MCF 10A (cell line): ENCODE results near the gene HRH2. TPM values are rescaled to one million over a fixed set of nuclear protein-coding genes. Genes with fewer than 3 reads are reported as not detected.
"Not testable (repeated sequence)": the region's sequence is repeated elsewhere in the genome, so short reads cannot be mapped to it uniquely, and the experiment has no call there.

Experiments
- BruUV-seq: library from RNA; stranded (reverse); fragments of 400-500 nt; replicated peaks from 2 replicates; lab custom pipeline; 2021; lab: Mats Ljungman, UMichigan
- CTCF ChIA-PET: fragments of 300-600 bp; sonication (Branson Sonifier 250); formaldehyde crosslinking; extraction: SDS; loops from one replicate; lab custom pipeline; 2021; ENCODE audit warnings: antibody characterized with exemption, inconsistent platforms; lab: Yijun Ruan, JAX
- POLR2A ChIA-PET: fragments of 300-600, 350-650 bp; sonication (Branson Sonifier 250); formaldehyde crosslinking; extraction: SDS; loops from one replicate; lab custom pipeline; 2020; ENCODE audit warnings: antibody characterized with exemption, inconsistent platforms; lab: Yijun Ruan, JAX
- DNase-seq: peaks from one replicate; pipeline ENCODE4 v3.0.0-alpha.2; 2018; ENCODE audit not compliant: unreplicated experiment
- H3K27ac Mint-ChIP-seq: one replicate; pipeline ENCODE4 v1.8.0; 2022; ENCODE audit warnings: mild to moderate bottlenecking, low read depth, mixed read lengths; ENCODE audit not compliant: unreplicated experiment
- H3K27me3 Mint-ChIP-seq: one replicate; pipeline ENCODE4 v1.8.0; 2022; ENCODE audit warnings: mixed read lengths; ENCODE audit not compliant: insufficient read depth, unreplicated experiment
- H3K36me3 Mint-ChIP-seq: one replicate; pipeline ENCODE4 v1.8.0; 2022; ENCODE audit warnings: mild to moderate bottlenecking, moderate library complexity, mixed read lengths; ENCODE audit not compliant: insufficient read depth, unreplicated experiment
- H3K4me1 Mint-ChIP-seq: one replicate; pipeline ENCODE4 v1.8.0; 2022; ENCODE audit warnings: mixed read lengths; ENCODE audit not compliant: insufficient read depth, unreplicated experiment
- H3K4me3 Mint-ChIP-seq: one replicate; pipeline ENCODE4 v1.8.0; 2022; ENCODE audit warnings: mild to moderate bottlenecking, moderate library complexity, mixed read lengths; ENCODE audit not compliant: unreplicated experiment
- H3K9me3 Mint-ChIP-seq: one replicate; pipeline ENCODE4 v1.8.0; 2022; ENCODE audit warnings: mixed read lengths; ENCODE audit not compliant: unreplicated experiment
- CTCF ChIP-seq: fragments of 200-600 bp; IDR thresholded peaks from one replicate; pipeline ENCODE4 v1.8.0; 2022; ENCODE audit warnings: antibody characterized with exemption, mild to moderate bottlenecking; ENCODE audit not compliant: unreplicated experiment
- intact Hi-C: fragments of 100-400 bp; cut with micrococcal nuclease; formaldehyde crosslinking; loops from 2 replicates; pipeline ENCODE4 v1.14.1; 2022
- total RNA-seq: library from RNA; stranded (reverse); gene quantifications from 2 replicates; pipeline ENCODE4 v1.2.3, GENCODE V29; 2022

Gene HRH2
- total RNA-seq, 1 experiment from 2014 or later: not detected

GRCh38 chr5:175718401-175719108 lies 60.7 kb downstream of the HRH2 start:
- H3K27me3 Mint-ChIP-seq: peaks cover 38% of the 10 kb centered on the region
- DNase-seq: peak; percentile 55
- CTCF ChIA-PET: interaction anchor here (0.5 to 3.9 kb wide), 31 partner anchors 9 to 1083 kb away, joined by 3 to 91 read pairs (median 4); no protein-coding TSS in a partner anchor
- no TSS peak for BruUV-seq
- POLR2A ChIA-PET: interaction anchor here (0.6 to 1.2 kb wide), 4 partner anchors 11 to 185 kb away, joined by 3 read pairs; no protein-coding TSS in a partner anchor
- no peak overlapping the region for H3K27ac Mint-ChIP-seq
- no peaks in the 10 kb centered on the region for H3K36me3 Mint-ChIP-seq
- H3K4me1 Mint-ChIP-seq: no peaks in the 10 kb centered on the region
- H3K9me3 Mint-ChIP-seq: peaks cover 15% of the 10 kb centered on the region
- intact Hi-C loops: loop anchor here (2.0 to 5.0 kb wide), 2 partner anchors 184 to 766 kb away; no protein-coding TSS in a partner anchor
- TF ChIP-seq CTCF: peak; percentile 72
- no peak overlapping the region for H3K4me3 Mint-ChIP-seq

GRCh38 chr5:175719109-175719432 lies 61.2 kb downstream of the HRH2 start:
- not testable (repeated sequence) for H3K27ac Mint-ChIP-seq, BruUV-seq, H3K4me1 Mint-ChIP-seq, H3K4me3 Mint-ChIP-seq, H3K36me3 Mint-ChIP-seq, DNase-seq
- H3K9me3 Mint-ChIP-seq: peaks cover 15% of the 10 kb centered on the region
- CTCF ChIA-PET: interaction anchor here (0.5 to 3.9 kb wide), 27 partner anchors 8 to 1009 kb away, joined by 3 to 91 read pairs (median 4); no protein-coding TSS in a partner anchor
- peaks cover 33% of the 10 kb centered on the region for H3K27me3 Mint-ChIP-seq
- POLR2A ChIA-PET: interaction anchor here (0.7 to 1.2 kb wide), 3 partner anchors 23 to 784 kb away, joined by 3 read pairs; no protein-coding TSS in a partner anchor
- intact Hi-C loops: loop anchor here (2.0 to 5.0 kb wide), 2 partner anchors 184 to 767 kb away; no protein-coding TSS in a partner anchor

- BruUV-seq: no TSS peak
- Mint-ChIP-seq H3K27me3 (no peaks in the 10 kb centered on the region), H3K36me3 (no peaks in the 10 kb centered on the region), H3K4me3 (no peak overlapping the region), H3K27ac (no peak overlapping the region), H3K9me3 (no peaks in the 10 kb centered on the region), H3K4me1 (peaks cover 2% of the 10 kb centered on the region)
- intact Hi-C loops: no loop called here
- POLR2A ChIA-PET: interaction anchor here (0.6 kb wide), 1 partner anchor 63 kb away, joined by 3 read pairs; no protein-coding TSS in a partner anchor
- DNase-seq: no peak
- CTCF ChIA-PET: interaction anchor here (0.6 to 1.4 kb wide), 4 partner anchors 18 to 773 kb away, joined by 3 to 5 read pairs (median 3); no protein-coding TSS in a partner anchor
- TF ChIP-seq CTCF: no peak
These were observed 66.7 kb downstream of the HRH2 start for GRCh38 chr5:175724314-175725275.

GRCh38 chr5:175728316-175728715 lies 70.4 kb downstream of the HRH2 start:
- H3K36me3 Mint-ChIP-seq: no peaks in the 10 kb centered on the region
- intact Hi-C loops: no loop called here
- peaks cover 8% of the 10 kb centered on the region for H3K9me3 Mint-ChIP-seq
- no peak for TF ChIP-seq CTCF
- H3K27ac Mint-ChIP-seq: no peak overlapping the region
- H3K4me1 Mint-ChIP-seq: peaks cover 9% of the 10 kb centered on the region
- H3K4me3 Mint-ChIP-seq: no peak overlapping the region
- BruUV-seq: no TSS peak
- no peak for DNase-seq
- ChIA-PET POLR2A (interaction anchor here (0.7 kb wide), 1 partner anchor 11 kb away, joined by 3 read pairs; no protein-coding TSS in a partner anchor), CTCF (interaction anchor here (0.6 to 6.8 kb wide), 15 partner anchors 9 to 894 kb away, joined by 3 to 89 read pairs (median 4); no protein-coding TSS in a partner anchor)
- H3K27me3 Mint-ChIP-seq: no peaks in the 10 kb centered on the region
